Activated CD4-positive, alpha-beta memory T cell treated with anti-CD3 and anti-CD28 coated beads, Interleukin-2, amount 10 ng/mL, durations not matched to agents 7 days and 5 days (primary cell): Measurements from ENCODE around the gene NPTXR. TPM values are rescaled to one million over a fixed set of nuclear protein-coding genes. Genes with fewer than 3 reads are reported as not detected.
A peak's percentile ranks its signal among the peaks of the same experiment; 100 is the strongest.

Experiments used
- CTCF ChIA-PET: fragments of 350-600 bp; sonication (Branson Sonifier 250); formaldehyde crosslinking; loops from one replicate; lab custom pipeline; 2021; ENCODE audit warnings: antibody characterized with exemption, inconsistent platforms; lab: Charles Lee
- POLR2A ChIA-PET: fragments of 350-600 bp; sonication (Branson Sonifier 250); formaldehyde crosslinking; loops from one replicate; lab custom pipeline; 2021; ENCODE audit warnings: antibody characterized with exemption; lab: Charles Lee
- DNase-seq: peaks from one replicate; pipeline ENCODE4 v3.0.0-alpha.2; 2020
- H3K27ac Mint-ChIP-seq: one replicate; pipeline ENCODE4 v1.8.0; 2021; ENCODE audit warnings: mild to moderate bottlenecking, mixed read lengths
- H3K27me3 Mint-ChIP-seq: one replicate; pipeline ENCODE4 v1.8.0; 2021; ENCODE audit warnings: mixed read lengths
- H3K36me3 Mint-ChIP-seq: one replicate; pipeline ENCODE4 v1.8.0; 2021; ENCODE audit warnings: low read depth, mixed read lengths
- H3K4me1 Mint-ChIP-seq: one replicate; pipeline ENCODE4 v1.8.0; 2021; ENCODE audit warnings: mixed read lengths
- H3K4me3 Mint-ChIP-seq: one replicate; pipeline ENCODE4 v1.8.0; 2021; ENCODE audit warnings: mild to moderate bottlenecking, mixed read lengths
- H3K9me3 Mint-ChIP-seq: one replicate; pipeline ENCODE4 v1.8.0; 2021; ENCODE audit warnings: mixed read lengths
- total RNA-seq, 2 experiments: library from RNA; stranded (reverse); gene quantifications; one replicate each; pipeline ENCODE4 v1.2.3, GENCODE V29; 2021

NPTXR gene
- total RNA-seq, 2 experiments from 2014 or later: 0.91 to 1.3 TPM

- H3K27me3 Mint-ChIP-seq: peaks cover 19% of the 10 kb centered on the region
- peak overlapping the region; percentile 86 for H3K4me3 Mint-ChIP-seq
- peaks cover 45% of the 10 kb centered on the region for H3K4me1 Mint-ChIP-seq
- DNase-seq: peak; percentile 59
- CTCF ChIA-PET: interaction anchor here (0.9 to 1.0 kb wide), 2 partner anchors 105 to 129 kb away, joined by 4 to 6 read pairs; no protein-coding TSS in a partner anchor
- peaks cover 16% of the 10 kb centered on the region for H3K36me3 Mint-ChIP-seq
- H3K27ac Mint-ChIP-seq: peak overlapping the region; percentile 65
- POLR2A ChIA-PET: interaction anchor here (0.5 to 5.6 kb wide), 6 partner anchors 80 to 445 kb away, joined by 3 to 51 read pairs (median 4); partner anchors contain the start of gene RPL3
- no peaks in the 10 kb centered on the region for H3K9me3 Mint-ChIP-seq
These were observed 29.9 kb upstream of the NPTXR start for GRCh38 chr22:38873469-38874411.

GRCh38 chr22:38872831-38873248, 29.0 kb upstream of the NPTXR start:
- Mint-ChIP-seq H3K27ac (peak overlapping the region; percentile 62), H3K4me3 (peak overlapping the region; percentile 86), H3K36me3 (peaks cover 25% of the 10 kb centered on the region), H3K4me1 (peaks cover 53% of the 10 kb centered on the region), H3K27me3 (peaks cover 16% of the 10 kb centered on the region), H3K9me3 (no peaks in the 10 kb centered on the region)
- DNase-seq: peak; percentile 30
- ChIA-PET POLR2A (interaction anchor here (0.5 to 5.6 kb wide), 5 partner anchors 81 to 446 kb away, joined by 3 to 51 read pairs (median 12); partner anchors contain the start of gene RPL3), CTCF (interaction anchor here (4.7 kb wide), 1 partner anchor 132 kb away, joined by 141 read pairs; no protein-coding TSS in a partner anchor)

DNA sequence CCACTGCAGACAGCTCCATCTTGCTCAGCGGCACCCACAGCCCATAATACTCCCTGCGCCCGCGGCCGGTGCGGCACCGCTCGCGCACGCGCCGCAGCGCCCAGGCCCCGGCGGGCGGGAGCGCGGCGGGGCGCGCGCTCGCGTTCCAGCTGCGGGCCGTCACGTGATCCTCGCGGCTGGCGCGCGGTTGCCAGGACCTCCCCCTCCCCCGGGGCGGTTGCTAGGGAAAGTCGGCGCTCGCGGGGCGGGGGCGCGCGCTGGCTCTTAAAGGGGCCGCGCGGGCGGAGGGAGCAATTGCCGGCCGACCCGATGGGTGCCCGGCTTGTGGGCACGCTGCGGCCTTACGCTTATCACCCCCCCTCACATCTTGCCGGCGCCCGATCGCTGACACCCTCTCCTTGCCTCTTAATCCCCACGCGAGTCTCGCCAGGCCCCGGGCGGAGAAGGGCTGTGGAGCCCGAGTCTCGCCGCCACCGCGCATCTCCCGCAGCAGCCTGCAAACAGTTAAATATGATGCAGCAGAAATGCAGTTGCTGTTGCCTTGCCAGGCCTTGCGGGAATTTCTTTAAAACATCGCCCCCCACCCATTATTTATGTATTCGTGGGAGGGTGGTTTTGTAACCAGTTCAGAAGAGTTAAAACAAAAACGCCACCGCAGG, 28.5 kb upstream of the NPTXR start, which contains the start of gene CBX6:
Gene CBX6, minus strand, starts transcription at position 45 of the 659 bp plus-strand sequence. Its CDS starts 26 bp downstream, at position 19.
- H3K27ac Mint-ChIP-seq: peak within 1 kb of the TSS; percentile 83
- peaks cover 53% of the 10 kb centered on the region for H3K4me1 Mint-ChIP-seq
- POLR2A ChIA-PET: interaction anchor here (0.8 to 5.6 kb wide), 12 partner anchors 29 to 446 kb away, joined by 3 to 51 read pairs (median 4); partner anchors contain the start of genes APOBEC3C and RPL3

GRCh38 chr22:38871360-38872171, 27.7 kb upstream of the NPTXR start:
- peaks cover 13% of the 10 kb centered on the region for H3K27me3 Mint-ChIP-seq
- no peaks in the 10 kb centered on the region for H3K9me3 Mint-ChIP-seq
- ChIA-PET CTCF (interaction anchor here (0.8 to 4.7 kb wide), 9 partner anchors 77 to 446 kb away, joined by 3 to 141 read pairs (median 5); partner anchors contain the start of gene GTPBP1), POLR2A (interaction anchor here (0.7 to 5.6 kb wide), 18 partner anchors 29 to 447 kb away, joined by 3 to 51 read pairs (median 4); partner anchors contain the start of genes APOBEC3B, APOBEC3C and RPL3)
- peak overlapping the region; percentile 83 for H3K27ac Mint-ChIP-seq
- H3K36me3 Mint-ChIP-seq: peaks cover 29% of the 10 kb centered on the region
- H3K4me1 Mint-ChIP-seq: peaks cover 53% of the 10 kb centered on the region
- peak overlapping the region; percentile 92 for H3K4me3 Mint-ChIP-seq
- peak; percentile 39 for DNase-seq

More for the DNA sequence above, 28.5 kb upstream of the NPTXR start, which contains the start of gene CBX6:
- Mint-ChIP-seq H3K9me3 (no peaks in the 10 kb centered on the region), H3K36me3 (peaks cover 29% of the 10 kb centered on the region), H3K27me3 (peaks cover 15% of the 10 kb centered on the region), H3K4me3 (peak within 1 kb of the TSS; percentile 92)
- CTCF ChIA-PET: interaction anchor here (1.3 to 4.7 kb wide), 4 partner anchors 103 to 445 kb away, joined by 3 to 141 read pairs (median 11); no protein-coding TSS in a partner anchor
- peak; percentile 94 for DNase-seq

GRCh38 chr22:38870791-38871359, 27.0 kb upstream of the NPTXR start:
- ChIA-PET CTCF (interaction anchor here (0.8 to 4.7 kb wide), 29 partner anchors 8 to 473 kb away, joined by 3 to 141 read pairs (median 5); partner anchors contain the start of genes APOBEC3D and GTPBP1), POLR2A (interaction anchor here (0.7 to 5.6 kb wide), 16 partner anchors 9 to 448 kb away, joined by 3 to 51 read pairs (median 4); partner anchors contain the start of genes APOBEC3B, APOBEC3C and RPL3)
- Mint-ChIP-seq H3K4me1 (peaks cover 53% of the 10 kb centered on the region), H3K27me3 (peaks cover 13% of the 10 kb centered on the region), H3K4me3 (peak overlapping the region; percentile 92), H3K9me3 (no peaks in the 10 kb centered on the region), H3K27ac (peak overlapping the region; percentile 83), H3K36me3 (peaks cover 29% of the 10 kb centered on the region)
- no peak for DNase-seq

- ChIA-PET POLR2A (interaction anchor here (0.7 to 5.6 kb wide), 14 partner anchors 9 to 448 kb away, joined by 3 to 51 read pairs (median 4); partner anchors contain the start of genes APOBEC3B and RPL3), CTCF (interaction anchor here (0.6 to 4.7 kb wide), 44 partner anchors 9 to 473 kb away, joined by 3 to 141 read pairs (median 4); partner anchors contain the start of genes APOBEC3D, CBX7, GTPBP1 and RPL3)
- Mint-ChIP-seq H3K4me3 (peak overlapping the region; percentile 92), H3K4me1 (peaks cover 53% of the 10 kb centered on the region), H3K27me3 (peaks cover 13% of the 10 kb centered on the region), H3K9me3 (no peaks in the 10 kb centered on the region), H3K36me3 (peaks cover 34% of the 10 kb centered on the region), H3K27ac (peak overlapping the region; percentile 83)
- peak; percentile 88 for DNase-seq
These were observed 26.5 kb upstream of the NPTXR start for GRCh38 chr22:38870312-38870741.

- DNase-seq: no peak
- ChIA-PET CTCF (interaction anchor here (0.6 to 4.7 kb wide), 45 partner anchors 10 to 474 kb away, joined by 3 to 141 read pairs (median 4); partner anchors contain the start of genes APOBEC3D, CBX7, GTPBP1 and RPL3), POLR2A (interaction anchor here (0.8 to 5.6 kb wide), 10 partner anchors 8 to 449 kb away, joined by 3 to 51 read pairs (median 4); partner anchors contain the start of genes APOBEC3B and RPL3)
- peaks cover 48% of the 10 kb centered on the region for H3K4me1 Mint-ChIP-seq
- peaks cover 36% of the 10 kb centered on the region for H3K36me3 Mint-ChIP-seq
- H3K27me3 Mint-ChIP-seq: peaks cover 7% of the 10 kb centered on the region
- H3K27ac Mint-ChIP-seq: peak overlapping the region; percentile 83
- peak overlapping the region; percentile 92 for H3K4me3 Mint-ChIP-seq
- no peaks in the 10 kb centered on the region for H3K9me3 Mint-ChIP-seq
These were observed 25.8 kb upstream of the NPTXR start for GRCh38 chr22:38869663-38870062.

DNA sequence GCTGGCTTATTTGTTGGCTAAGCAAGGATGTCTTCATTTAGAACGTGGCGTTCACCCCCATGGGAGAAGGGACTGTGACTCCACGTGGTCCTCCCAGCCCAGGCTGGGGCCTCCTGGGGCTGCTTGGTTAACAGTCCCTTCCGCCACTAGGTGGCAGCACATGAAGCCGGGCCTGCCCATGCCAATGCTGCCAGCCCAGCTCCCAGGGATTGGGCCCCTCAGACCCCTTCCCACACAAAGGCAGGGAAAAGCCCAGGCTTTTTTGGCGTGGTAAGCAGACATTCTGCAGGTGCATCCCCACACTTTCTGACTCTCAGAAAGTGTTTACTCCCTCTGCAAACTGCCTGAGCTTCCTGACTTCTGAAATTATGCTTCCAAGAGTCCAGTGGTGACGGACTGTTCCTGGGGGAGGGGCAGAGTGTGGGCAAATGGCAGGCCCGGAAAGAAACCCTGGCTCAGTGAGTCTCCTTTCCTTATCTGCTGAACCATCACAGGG, 25.1 kb upstream of the NPTXR start:
- H3K27ac Mint-ChIP-seq: no peak overlapping the region

GRCh38 chr22:38868286-38868721, 24.5 kb upstream of the NPTXR start:
- Mint-ChIP-seq H3K27ac (no peak overlapping the region), H3K4me1 (peaks cover 38% of the 10 kb centered on the region), H3K36me3 (peaks cover 38% of the 10 kb centered on the region), H3K4me3 (no peak overlapping the region), H3K27me3 (peaks cover 1% of the 10 kb centered on the region), H3K9me3 (no peaks in the 10 kb centered on the region)
- DNase-seq: no peak
- CTCF ChIA-PET: interaction anchor here (0.8 to 4.7 kb wide), 4 partner anchors 73 to 251 kb away, joined by 3 to 141 read pairs (median 12); no protein-coding TSS in a partner anchor
- POLR2A ChIA-PET: interaction anchor here (0.6 to 0.8 kb wide), 2 partner anchors 25 to 449 kb away, joined by 3 read pairs; no protein-coding TSS in a partner anchor

More for the DNA sequence above, 25.1 kb upstream of the NPTXR start:
- Mint-ChIP-seq H3K4me3 (no peak overlapping the region), H3K9me3 (no peaks in the 10 kb centered on the region), H3K36me3 (peaks cover 38% of the 10 kb centered on the region), H3K27me3 (peaks cover 7% of the 10 kb centered on the region), H3K4me1 (peaks cover 44% of the 10 kb centered on the region)
- ChIA-PET CTCF (interaction anchor here (1.1 to 4.7 kb wide), 9 partner anchors 42 to 451 kb away, joined by 3 to 141 read pairs (median 6); partner anchors contain the start of gene RPL3), POLR2A (interaction anchor here (0.6 to 3.9 kb wide), 4 partner anchors 26 to 448 kb away, joined by 3 to 30 read pairs (median 4); no protein-coding TSS in a partner anchor)
- peak; percentile 83 for DNase-seq
